ENCODE results near the gene IDH1. TPM values are rescaled to one million over a fixed set of nuclear protein-coding genes. Genes with fewer than 3 reads are reported as not detected.

The IDH1 gene
- total RNA-seq = 72.9 and 94.8 TPM in 2 replicates

DNA sequence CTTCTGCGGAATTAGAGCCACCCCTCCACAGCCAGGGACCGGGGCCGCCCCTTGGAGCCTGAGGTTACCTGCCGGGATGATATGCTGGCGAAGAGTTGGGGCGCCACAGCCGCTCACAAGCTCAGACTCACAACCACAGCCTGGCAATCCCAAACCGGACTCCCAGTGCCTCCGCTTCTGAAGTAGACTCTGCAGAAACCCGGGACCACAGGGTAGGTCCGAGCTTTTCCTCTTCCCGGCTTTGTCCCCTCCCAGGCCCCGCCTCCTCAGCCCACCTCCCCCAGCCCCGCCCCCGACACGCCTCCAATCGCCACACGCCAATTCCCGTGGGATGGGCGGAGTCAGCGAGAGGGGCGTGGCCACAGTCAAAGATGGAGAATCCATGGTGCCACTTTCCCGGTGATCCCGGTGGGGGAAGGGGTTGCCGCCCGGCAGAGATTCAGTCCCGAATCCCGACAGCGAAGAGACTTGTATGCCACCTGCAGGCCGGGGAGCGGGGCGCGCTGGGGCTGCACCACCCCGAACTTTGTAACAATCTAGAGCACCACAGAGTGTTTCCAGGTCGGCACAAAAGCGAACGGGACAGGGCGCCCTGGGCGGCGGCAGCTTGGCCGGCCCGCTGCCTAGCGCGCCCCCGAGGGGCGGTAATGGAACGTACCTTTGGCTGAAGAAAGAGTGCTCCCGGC, at the start of gene IDH1:
TSS of gene IDH1 (minus strand) at position 201 of the 686 bp plus-strand sequence. CDS start 3,520 bp downstream, outside the sequence.

DNA sequence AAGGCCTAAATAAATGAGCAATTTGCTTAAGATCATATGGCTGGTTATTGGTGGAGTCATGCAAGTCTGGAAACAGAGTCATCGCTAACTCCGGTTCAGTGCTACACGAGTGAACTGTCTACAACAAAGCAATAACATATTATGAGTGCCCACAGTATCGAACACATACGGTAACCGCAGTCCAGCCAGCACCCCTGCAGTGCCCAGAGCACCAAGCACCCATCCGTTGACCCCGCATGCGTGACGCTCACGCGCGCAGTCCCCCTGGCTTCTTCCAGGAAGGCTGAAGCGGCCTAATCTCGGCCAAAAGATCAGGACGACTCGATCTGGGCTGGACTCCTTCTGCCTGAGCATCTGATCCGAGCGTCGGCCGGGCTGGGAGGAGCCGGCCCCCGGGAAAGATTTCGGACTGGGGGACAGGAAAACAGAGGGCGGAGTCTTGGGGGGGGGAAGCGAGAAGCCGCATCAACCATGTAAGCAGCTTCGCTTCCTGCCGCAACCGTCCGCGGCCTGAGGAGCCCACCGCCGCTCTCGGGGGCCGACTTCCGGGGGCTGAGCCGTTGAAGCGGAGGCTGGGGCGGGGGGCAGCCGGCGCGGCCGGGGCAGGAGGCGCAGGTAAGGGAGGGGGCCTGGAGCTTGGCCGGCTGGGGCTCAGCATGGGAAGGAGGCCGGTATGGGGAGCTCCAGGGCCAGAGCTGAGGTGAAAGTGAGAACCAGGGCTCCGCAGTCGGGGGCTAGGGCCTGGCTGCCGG, 11.1 kb upstream of the IDH1 start, which contains the start of gene PIKFYVE:
TSS of gene PIKFYVE (plus strand) at position 455 of the 752 bp plus-strand sequence. CDS start 5,265 bp downstream, outside the sequence.

DNA sequence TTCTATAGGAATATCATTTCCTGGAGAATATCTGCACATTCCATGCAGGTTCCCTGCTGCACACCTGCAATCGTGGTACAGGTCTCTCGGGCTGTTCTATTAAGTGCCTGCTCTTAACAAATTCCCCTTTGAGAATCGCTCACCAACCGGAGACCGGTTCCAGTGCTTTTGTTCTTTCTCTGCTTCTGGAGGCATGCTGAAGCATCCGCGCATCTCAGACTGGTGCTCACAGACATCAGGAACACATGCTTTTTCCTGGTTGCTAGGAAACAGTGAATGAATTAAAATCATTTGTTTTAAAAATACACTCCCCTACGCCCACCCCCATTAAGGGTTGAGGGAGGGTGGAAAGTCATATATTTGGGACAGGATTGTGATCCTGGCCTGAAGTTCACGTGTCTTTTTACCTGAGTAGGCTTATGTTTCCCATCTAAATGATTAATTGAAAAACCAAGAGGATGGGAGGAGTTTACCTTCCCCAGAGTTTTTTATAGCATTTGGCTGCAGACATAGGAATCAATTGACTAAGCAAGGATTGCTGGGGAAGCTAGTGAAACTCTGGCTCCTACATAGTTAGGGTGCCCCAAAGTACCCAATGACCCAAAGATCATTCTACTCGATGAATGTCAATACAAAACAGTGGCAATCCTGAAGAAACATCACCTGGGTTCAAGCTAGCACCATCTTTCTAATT, 64.9 kb downstream of the IDH1 start, which contains the start of gene C2orf80:
TSS of gene C2orf80 (minus strand) at position 221 of the 694 bp plus-strand sequence. CDS start 3,044 bp downstream, outside the sequence.

Other genes with a start within 250 kb of the IDH1 start
- 5.1 and 7.5 TPM in 2 replicates for gene PLEKHM3, start 229.5 kb downstream of the IDH1 start, total RNA-seq
- gene CRYGD, start 130.5 kb downstream of the IDH1 start, total RNA-seq = not detected in 2 replicates
- not detected in 2 replicates for gene CRYGC, start 125.2 kb downstream of the IDH1 start, total RNA-seq
- gene CRYGB, start 108.9 kb downstream of the IDH1 start, total RNA-seq = not detected in 2 replicates
- not detected in 2 replicates for gene CRYGA, start 91.5 kb downstream of the IDH1 start, total RNA-seq
- gene C2orf80, start 65.0 kb downstream of the IDH1 start, total RNA-seq = not detected in 2 replicates
- 20.6 and 22.4 TPM in 2 replicates for gene PIKFYVE, start 11.2 kb upstream of the IDH1 start, total RNA-seq
- not detected in 2 replicates for gene PTH2R, start 151.7 kb upstream of the IDH1 start, total RNA-seq